GM23338 (cell line): Measurements from ENCODE around the gene CLCN6. TPM values are rescaled to one million over a fixed set of nuclear protein-coding genes. Genes with fewer than 3 reads are reported as not detected.

Experiments
- ATAC-seq: fragments of 200-7000 bp; cut with Tn5 transposase; 3 replicates; pipeline ENCODE4 v1.9.1; 2020
- DNase-seq: peaks from one replicate; pipeline ENCODE4 v3.0.0-alpha.2; 2015; ENCODE audit warnings: low spot score
- H2AFZ ChIP-seq: fragments of 200-600 bp; sonication (generic); 2 replicates; pipeline ENCODE4 v1.8.0; 2016; ENCODE audit warnings: antibody characterized with exemption, mild to moderate bottlenecking, moderate library complexity
- H3F3A ChIP-seq: fragments of 200-600 bp; sonication (generic); replicated peaks from 2 replicates; pipeline ENCODE4 v1.8.0; 2017; ENCODE audit warnings: antibody characterized with exemption, mixed run types, low read depth
- H3K27ac ChIP-seq: fragments of 200-600 bp; sonication (generic); 2 replicates; pipeline ENCODE4 v1.6.1; 2016; ENCODE audit warnings: low read depth
- H3K27me3 ChIP-seq: fragments of 200-600 bp; sonication (generic); 2 replicates; pipeline ENCODE4 v1.8.0; 2016; ENCODE audit warnings: mild to moderate bottlenecking, mixed run types, moderate library complexity; ENCODE audit not compliant: insufficient read depth
- H3K36me3 ChIP-seq: fragments of 200-600 bp; sonication (generic); 2 replicates; pipeline ENCODE4 v1.8.0; 2016; ENCODE audit warnings: mild to moderate bottlenecking; ENCODE audit not compliant: insufficient read depth
- H3K4me1 ChIP-seq: fragments of 200-600 bp; sonication (generic); 2 replicates; pipeline ENCODE4 v1.8.0; 2016; ENCODE audit warnings: mild to moderate bottlenecking, moderate library complexity; ENCODE audit not compliant: insufficient read depth
- H3K4me2 ChIP-seq: fragments of 200-600 bp; sonication (generic); 2 replicates; pipeline ENCODE4 v1.7.1; 2017; ENCODE audit warnings: mixed run types
- H3K4me3 ChIP-seq: fragments of 200-600 bp; sonication (generic); 2 replicates; pipeline ENCODE4 v1.6.1; 2016; ENCODE audit warnings: mixed run types
- H3K79me2 ChIP-seq: fragments of 200-600 bp; sonication (generic); replicated peaks from 2 replicates; pipeline ENCODE4 v1.8.0; 2017; ENCODE audit warnings: mild to moderate bottlenecking; ENCODE audit not compliant: insufficient read depth
- H3K9me2 ChIP-seq: fragments of 200-600 bp; sonication (generic); 2 replicates; pipeline ENCODE4 v1.8.0; 2017; ENCODE audit not compliant: insufficient read depth
- H4K20me1 ChIP-seq: fragments of 200-600 bp; sonication (generic); replicated peaks from 2 replicates; pipeline ENCODE4 v1.8.0; 2017; ENCODE audit warnings: mild to moderate bottlenecking; ENCODE audit not compliant: insufficient read depth
- H3K27ac Mint-ChIP-seq: 2 replicates; pipeline ENCODE4 v1.8.0; 2020; ENCODE audit warnings: inconsistent platforms, mild to moderate bottlenecking, moderate library complexity, mixed read lengths
- H3K27me3 Mint-ChIP-seq: 3 replicates; pipeline ENCODE4 v1.8.0; 2022; ENCODE audit warnings: low read depth, mild to moderate bottlenecking, moderate library complexity, mixed read lengths, inconsistent platforms; ENCODE audit not compliant: insufficient read depth, poor library complexity
- H3K36me3 Mint-ChIP-seq: 3 replicates; pipeline ENCODE4 v1.8.0; 2021; ENCODE audit warnings: low read depth, mild to moderate bottlenecking, inconsistent platforms, moderate library complexity, mixed read lengths
- H3K4me1 Mint-ChIP-seq: 3 replicates; pipeline ENCODE4 v1.8.0; 2020; ENCODE audit warnings: mild to moderate bottlenecking, inconsistent platforms, mixed read lengths
- H3K4me3 Mint-ChIP-seq: 3 replicates; pipeline ENCODE4 v1.8.0; 2021; ENCODE audit warnings: moderate library complexity, mild to moderate bottlenecking, inconsistent platforms, mixed read lengths
- H3K9me3 Mint-ChIP-seq: 3 replicates; pipeline ENCODE4 v1.8.0; 2020; ENCODE audit warnings: moderate library complexity, mild to moderate bottlenecking, inconsistent platforms, mixed read lengths
- CREB1 ChIP-seq: fragments of 250-450 bp; sonication (Bioruptor Pico); IDR thresholded peaks from 2 replicates; pipeline ENCODE4 v1.5.0; 2020; ENCODE audit warnings: low read depth, mild to moderate bottlenecking, moderate library complexity
- CTCF ChIP-seq, 2 experiments: fragments of 200-600 bp in 1 of 2; sonication (generic) in 1 of 2; conservative IDR thresholded peaks; 2 replicates each; pipeline versions ENCODE4 v1.5.1 to v1.6.1; 2016 to 2017; ENCODE audit warnings: antibody characterized with exemption in 2 of 2, low read depth in 2 of 2, mild to moderate bottlenecking in 2 of 2, moderate library complexity in 1 of 2
- ETS1 ChIP-seq: IDR thresholded peaks from 2 replicates; pipeline ENCODE4 v1.6.1; 2016; ENCODE audit warnings: antibody characterized with exemption
- EZH2 ChIP-seq: fragments of 200-600 bp; sonication (generic); IDR thresholded peaks from one replicate; pipeline ENCODE4 v1.8.0; 2017; ENCODE audit warnings: antibody characterized with exemption, mild to moderate bottlenecking, low read depth; ENCODE audit not compliant: unreplicated experiment
- EZH2phosphoT487 ChIP-seq: fragments of 200-600 bp; sonication (generic); IDR thresholded peaks from one replicate; pipeline ENCODE4 v1.8.1; 2018; ENCODE audit warnings: antibody characterized with exemption; ENCODE audit not compliant: unreplicated experiment
- JUNB ChIP-seq: IDR thresholded peaks from one replicate; pipeline ENCODE4 v1.6.1; 2016; ENCODE audit warnings: antibody characterized with exemption; ENCODE audit not compliant: unreplicated experiment
- NANOG ChIP-seq: IDR thresholded peaks from 2 replicates; pipeline ENCODE4 v1.6.1; 2016; ENCODE audit warnings: antibody characterized with exemption, borderline replicate concordance
- POLR2AphosphoS5 ChIP-seq: IDR thresholded peaks from 2 replicates; pipeline ENCODE4 v1.6.1; 2016; ENCODE audit warnings: antibody characterized with exemption, low read depth
- REST ChIP-seq: IDR thresholded peaks from one replicate; pipeline ENCODE4 v1.6.1; 2018; ENCODE audit warnings: antibody characterized with exemption; ENCODE audit not compliant: unreplicated experiment
- STAT1 ChIP-seq: IDR thresholded peaks from one replicate; pipeline ENCODE4 v1.6.1; 2016; ENCODE audit warnings: antibody characterized with exemption; ENCODE audit not compliant: unreplicated experiment
- ZNF331 ChIP-seq: fragments of 250-450 bp; sonication (Bioruptor Pico); IDR thresholded peaks from 2 replicates; pipeline ENCODE4 v1.5.0; 2020; ENCODE audit warnings: low read depth, mild to moderate bottlenecking, moderate library complexity
- ZNF462 ChIP-seq: fragments of 250-450 bp; sonication (Bioruptor Pico); IDR thresholded peaks from 2 replicates; pipeline ENCODE4 v1.5.0; 2020; ENCODE audit warnings: mild to moderate bottlenecking, moderate library complexity
- polyA plus RNA-seq: library from polyadenylated mRNA; unstranded; fragments of >200 nt; fragmentation: Nextera tagmentation; extraction: Ambion mirVana; gene quantifications from 2 replicates; pipeline ENCODE4 v1.2.1, GENCODE V29; 2016
- total RNA-seq: library from RNA; depleted of rRNA; stranded (reverse); fragments of >200 nt; shearing (Covaris generic); gene quantifications from 2 replicates; pipeline ENCODE4 v1.2.3, GENCODE V29; 2014

Gene CLCN6
- total and polyA plus RNA-seq, 2 experiments from 2014 or later: 16.0 to 22.6 TPM

DNA sequence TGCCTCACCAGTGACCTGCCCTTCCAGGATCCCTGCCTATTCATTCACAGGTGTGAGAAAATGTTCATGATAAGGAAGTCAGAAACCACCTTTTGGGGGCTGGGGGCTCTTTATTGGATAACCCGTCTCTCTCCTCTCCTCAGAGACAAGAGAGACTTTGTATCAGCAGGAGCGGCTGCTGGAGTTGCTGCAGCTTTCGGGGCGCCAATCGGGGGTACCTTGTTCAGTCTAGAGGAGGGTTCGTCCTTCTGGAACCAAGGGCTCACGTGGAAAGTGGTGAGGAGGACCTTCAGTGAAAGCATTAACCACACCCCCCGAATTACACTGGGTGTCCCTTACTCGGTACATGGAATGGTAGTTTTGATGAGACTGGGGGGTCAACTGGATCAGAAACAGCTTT, 21.0 kb downstream of the CLCN6 start:
- H3K27ac Mint-ChIP-seq: no peak overlapping the region
- no peak overlapping the region for H3K27ac ChIP-seq
- H3K27me3 ChIP-seq: no peaks in the 10 kb centered on the region
- H3K36me3 Mint-ChIP-seq: peaks cover 55% of the 10 kb centered on the region
- H3K4me1 Mint-ChIP-seq: no peaks in the 10 kb centered on the region
- H3K4me3 Mint-ChIP-seq: no peak overlapping the region
- H3K4me1 ChIP-seq: no peaks in the 10 kb centered on the region
- H4K20me1 ChIP-seq: 0 out of 2 replicates have a peak, but pooled peaks cover 3% of the 10 kb centered on the region
- H3K9me3 Mint-ChIP-seq: no peaks in the 10 kb centered on the region
- no peak overlapping the region for H3K4me3 ChIP-seq
- TF ChIP-seq NANOG (no peak), CTCF (conservative IDR thresholded peaks at IDR 0.05; ENCODE audit: low read depth in 2 of 2) (no peak), ZNF462 (no peak), ETS1 (no peak), EZH2 (no peak), REST (no peak), POLR2AphosphoS5 (no peak), EZH2phosphoT487 (no peak), ZNF331 (CRISPR knock-in tag) (no peak), STAT1 (no peak), CREB1 (no peak), JUNB (no peak)
- peaks cover 51% of the 10 kb centered on the region for H3K36me3 ChIP-seq
- H3K27me3 Mint-ChIP-seq: no peaks in the 10 kb centered on the region
- H3K79me2 ChIP-seq: no peaks in the 10 kb centered on the region
- DNase-seq (no peak), ATAC-seq (no peak)
- peaks cover 13% of the 10 kb centered on the region; the same call in 1 of the 2 replicates for H3F3A ChIP-seq
- no peak overlapping the region for H2AFZ ChIP-seq
- no peak overlapping the region for H3K4me2 ChIP-seq
- no peaks in the 10 kb centered on the region for H3K9me2 ChIP-seq
